K562 (cell line): Measurements from ENCODE around the gene LSM12. TPM values are rescaled to one million over a fixed set of nuclear protein-coding genes. Genes with fewer than 3 reads are reported as not detected.

Experiments
- ARID2 ChIP-seq: fragments of 450-650 bp; IDR thresholded peaks from 2 replicates; pipeline ENCODE4 v1.6.1; 2017; ENCODE audit warnings: antibody characterized with exemption, mild to moderate bottlenecking
- CCNT2 ChIP-seq: IDR thresholded peaks from 2 replicates; pipeline ENCODE4 v1.6.1; 2011; ENCODE audit warnings: borderline replicate concordance, low read depth, mild to moderate bottlenecking, moderate library complexity, mixed read lengths, low read length; ENCODE audit not compliant: insufficient read length; ENCODE audit errors: extremely low read depth
- DEAF1 ChIP-seq: fragments of 450-650 bp; formaldehyde crosslinking; IDR thresholded peaks from 2 replicates; pipeline ENCODE4 v1.4.0; 2020; ENCODE audit warnings: mild to moderate bottlenecking, moderate library complexity
- E2F1 ChIP-seq: sonication (generic); formaldehyde crosslinking; IDR thresholded peaks from 2 replicates; pipeline ENCODE4 v1.8.1; 2023; ENCODE audit warnings: mild to moderate bottlenecking, missing genetic modification reagents, moderate library complexity
- ESRRA ChIP-seq: fragments of 450-650 bp; IDR thresholded peaks from 2 replicates; pipeline ENCODE4 v1.6.1; 2014; ENCODE audit warnings: low read depth, mild to moderate bottlenecking, moderate library complexity, borderline replicate concordance
- GABPA ChIP-seq: fragments of 200-800 bp; sonication (Bioruptor generic); conservative IDR thresholded peaks from 2 replicates; pipeline ENCODE4 v1.6.1; 2016; ENCODE audit warnings: low read depth, missing genetic modification characterization, missing compliant biosample characterization
- KDM5B ChIP-seq: fragments of 200-600 bp; sonication (generic); IDR thresholded peaks from 2 replicates; pipeline ENCODE4 v1.6.1; 2012; ENCODE audit warnings: low read depth, mild to moderate bottlenecking, moderate library complexity, low read length, control low read depth, inconsistent platforms; ENCODE audit not compliant: insufficient replicate concordance
- PHF20 ChIP-seq: fragments of 450-650 bp; IDR thresholded peaks from 2 replicates; pipeline ENCODE4 v1.6.1; 2018; ENCODE audit not compliant: partially characterized antibody
- RBM15 ChIP-seq: fragments of 200-400 bp; formaldehyde crosslinking; IDR thresholded peaks from 2 replicates; pipeline ENCODE4 v1.6.1; 2018; ENCODE audit warnings: mild to moderate bottlenecking, low read length, moderate library complexity; ENCODE audit not compliant: insufficient read depth
- SETDB1 ChIP-seq: IDR thresholded peaks from one replicate; pipeline ENCODE4 v1.6.1; 2012; ENCODE audit warnings: low read length, control low read depth, inconsistent platforms
- STAT5B ChIP-seq: fragments of 250-450 bp; sonication (Bioruptor Pico); IDR thresholded peaks from 2 replicates; pipeline ENCODE4 v1.8.0; 2021; ENCODE audit warnings: mild to moderate bottlenecking, inconsistent platforms
- TAF9B ChIP-seq: fragments of 450-650 bp; IDR thresholded peaks from 2 replicates; pipeline ENCODE4 v1.6.1; 2018; ENCODE audit warnings: mild to moderate bottlenecking; ENCODE audit not compliant: partially characterized antibody
- TOE1 ChIP-seq, 2 experiments: fragments of 450-650 bp in 1 of 2; sonication (generic) in 1 of 2; formaldehyde crosslinking in 1 of 2; IDR thresholded peaks; 2 replicates each; pipeline versions ENCODE4 v1.7.1 to v1.8.0; 2016 to 2022; ENCODE audit warnings: borderline replicate concordance in 2 of 2, mild to moderate bottlenecking in 2 of 2, antibody characterized with exemption in 1 of 2, inconsistent platforms in 1 of 2, low read depth in 1 of 2, missing genetic modification reagents in 1 of 2, moderate library complexity in 1 of 2
- ZNF175 ChIP-seq: fragments of 200-800 bp; sonication (Bioruptor generic); IDR thresholded peaks from 2 replicates; pipeline ENCODE4 v1.6.1; 2016; ENCODE audit warnings: low read depth, mild to moderate bottlenecking, missing genetic modification characterization, missing compliant biosample characterization
- ZNF695 ChIP-seq: fragments of 450-650 bp; formaldehyde crosslinking; IDR thresholded peaks from 2 replicates; pipeline ENCODE4 v1.4.0; 2020; ENCODE audit warnings: mild to moderate bottlenecking, moderate library complexity
- ZNF76 ChIP-seq: fragments of 250-450 bp; sonication (Bioruptor Pico); IDR thresholded peaks from 2 replicates; pipeline ENCODE4 v1.4.0; 2020; ENCODE audit warnings: mild to moderate bottlenecking, moderate library complexity, borderline replicate concordance
- polyA plus RNA-seq, 8 experiments: library from polyadenylated mRNA; depleted of rRNA in 4 of 8; stranded (reverse) in 5 of 8; unstranded in 3 of 8; fragments of >200 nt; fragmentation: Nextera tagmentation in 2 of 8; fragmentation: Illumina TruSeq in 1 of 8; extraction: Ambion mirVana in 2 of 8; extraction: Trizol in 1 of 8; gene quantifications; 2 replicates each; pipeline versions ENCODE4 v1.2.1 to v1.2.3, GENCODE V29; 2011 to 2014; ENCODE audit warnings: inconsistent platforms in 1 of 8, missing spikeins in 1 of 8
- total RNA-seq, 7 experiments: library from RNA; depleted of rRNA in 6 of 7; stranded (reverse); fragments of >200 nt in 6 of 7; fragmentation: Illumina TruSeq in 2 of 7; extraction: Trizol in 2 of 7; gene quantifications; 2 replicates each; pipeline versions ENCODE4 v1.2.1 to v1.2.3, GENCODE V29; 2011 to 2021; ENCODE audit warnings: low replicate concordance in 1 of 7

LSM12 gene
- total and polyA plus RNA-seq, 9 of the 15 experiments (the other 6 are each of a cell fraction or from before 2014, with no cell fraction given), result 53.0 to 258 (median 89.3) TPM

GRCh38 chr17:44066204-44066930, at the start of gene LSM12 (continued):
- TF ChIP-seq E2F1 (CRISPR knock-in tag) (peak; percentile 82), RBM15 (no peak), KDM5B (peak; percentile 70), TOE1 (IDR thresholded peaks at IDR 0.05; ENCODE audit: borderline replicate concordance) (no peak), TOE1 (CRISPR knock-in tag; IDR thresholded peaks at IDR 0.05; ENCODE audit: borderline replicate concordance, low read depth) (no peak), ZNF175 (CRISPR knock-in tag) (no peak), DEAF1 (CRISPR knock-in tag) (no peak), ARID2 (no peak), ZNF695 (CRISPR knock-in tag) (no peak), CCNT2 (peak; percentile 65), ZNF76 (CRISPR knock-in tag) (no peak), STAT5B (CRISPR knock-in tag) (no peak), PHF20 (peak; percentile 69), GABPA (tag) (peak; percentile 31; the same call in 1 of the 2 replicates), SETDB1 (no peak), TAF9B (peak; percentile 81), ESRRA (peak; percentile 40; the same call in 1 of the 2 replicates)
